A549 (cell line): ENCODE measurements around the gene RPL27.
"Not testable (repeated sequence)": the region's sequence is repeated elsewhere in the genome, so short reads cannot be mapped to it uniquely, and the experiment has no call there.

ENCODE experiments used
- BCL3 ChIP-seq: fragments of >200 bp; sonication (Bioruptor Twin); formaldehyde crosslinking; IDR thresholded peaks from 3 replicates; pipeline ENCODE4 v1.6.1; 2016
- CBX8 ChIP-seq: fragments of 200-600 bp; sonication (generic); IDR thresholded peaks from 2 replicates; pipeline ENCODE4 v1.6.1; 2016
- CTCF ChIP-seq: fragments of >200 bp; sonication (Bioruptor Twin); formaldehyde crosslinking; IDR thresholded peaks from 3 replicates; pipeline ENCODE4 v1.5.1; 2016
- E2F6 ChIP-seq: IDR thresholded peaks from 2 replicates; pipeline ENCODE4 v1.6.1; 2012; ENCODE audit warnings: low read depth, borderline replicate concordance
- ELK1 ChIP-seq: fragments of 150-350 bp; IDR thresholded peaks from 2 replicates; pipeline ENCODE4 v1.6.1; 2014; ENCODE audit warnings: low read depth, mild to moderate bottlenecking, low read length
- ESRRA ChIP-seq: fragments of 150-350 bp; IDR thresholded peaks from 2 replicates; pipeline ENCODE4 v1.6.1; 2014; ENCODE audit warnings: mild to moderate bottlenecking, low read length, borderline replicate concordance
- HOXA7 ChIP-seq: fragments of 250-450 bp; sonication (Bioruptor Pico); IDR thresholded peaks from 2 replicates; pipeline ENCODE4 v1.5.0; 2020; ENCODE audit warnings: mild to moderate bottlenecking, moderate library complexity
- MYC ChIP-seq: IDR thresholded peaks from 2 replicates; pipeline ENCODE4 v1.6.1; 2012; ENCODE audit warnings: mild to moderate bottlenecking, inconsistent platforms, low read length, improper control_type of control experiment, borderline replicate concordance
- NR3C1 ChIP-seq: fragments of >200 bp; sonication (Bioruptor Twin); formaldehyde crosslinking; IDR thresholded peaks from 3 replicates; pipeline ENCODE4 v1.6.1; 2017
- POLR2A ChIP-seq: IDR thresholded peaks from 2 replicates; pipeline ENCODE4 v1.6.1; 2012; ENCODE audit warnings: mild to moderate bottlenecking, low read length
- POLR2AphosphoS2 ChIP-seq: conservative IDR thresholded peaks from 2 replicates; pipeline ENCODE4 v1.6.1; 2012; ENCODE audit warnings: low read length, improper control_type of control experiment, inconsistent platforms
- REST ChIP-seq: fragments of 200-600 bp; sonication (generic); IDR thresholded peaks from 2 replicates; pipeline ENCODE4 v1.6.1; 2016; ENCODE audit warnings: antibody characterized with exemption, mild to moderate bottlenecking, moderate library complexity
- TP53 ChIP-seq: fragments of 250-450 bp; sonication (Bioruptor Pico); IDR thresholded peaks from 2 replicates; pipeline ENCODE4 v1.5.0; 2021; ENCODE audit warnings: mild to moderate bottlenecking, moderate library complexity
- USF2 ChIP-seq: fragments of 450-650 bp; IDR thresholded peaks from 2 replicates; pipeline ENCODE4 v1.6.1; 2014; ENCODE audit warnings: antibody characterized with exemption

- not testable (repeated sequence) for TF ChIP-seq REST; ESRRA; CTCF; TP53 (CRISPR knock-in tag); BCL3; POLR2AphosphoS2; POLR2A; USF2; ELK1; MYC; HOXA7 (CRISPR knock-in tag); NR3C1; E2F6; CBX8
Measured at GRCh38 chr17:42993913-42994312, 4.3 kb upstream of the RPL27 start.
